HG03045 (cell line): ENCODE data around the gene IMMP2L.

ENCODE experiments used
- ATAC-seq: cut with Tn5 transposase; IDR thresholded peaks from one replicate; pipeline ENCODE4 v1.9.1; 2021; ENCODE audit warnings: mild to moderate bottlenecking, moderate library complexity; ENCODE audit not compliant: unreplicated experiment

The IMMP2L gene

DNA sequence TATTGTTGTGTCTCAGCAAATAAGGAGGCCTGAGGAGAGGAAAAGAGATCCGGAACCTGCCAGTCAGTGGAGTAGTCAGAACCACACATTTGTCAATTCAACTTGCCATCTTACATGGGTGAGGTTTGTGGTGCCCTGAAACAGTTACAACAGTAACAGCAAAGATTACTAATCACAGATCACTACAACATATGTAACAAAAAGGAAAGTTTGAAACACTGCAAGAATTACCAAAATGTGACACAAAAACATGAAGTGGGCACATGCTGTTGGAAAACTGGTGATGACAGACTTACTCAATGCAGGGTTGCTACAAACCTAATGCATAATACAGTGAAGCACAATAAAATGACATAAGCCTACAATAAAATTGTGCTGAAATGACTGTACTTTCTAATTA lies 382.0 kb downstream of the IMMP2L start:
- no peak for ATAC-seq

GRCh38 chr7:111175908-111176441 lies 386.3 kb downstream of the IMMP2L start:
- no peak for ATAC-seq

GRCh38 chr7:111174510-111174909 lies 387.8 kb downstream of the IMMP2L start:
- ATAC-seq = no peak

- ATAC-seq = no peak
These were observed 388.3 kb downstream of the IMMP2L start for GRCh38 chr7:111173990-111174389.

DNA sequence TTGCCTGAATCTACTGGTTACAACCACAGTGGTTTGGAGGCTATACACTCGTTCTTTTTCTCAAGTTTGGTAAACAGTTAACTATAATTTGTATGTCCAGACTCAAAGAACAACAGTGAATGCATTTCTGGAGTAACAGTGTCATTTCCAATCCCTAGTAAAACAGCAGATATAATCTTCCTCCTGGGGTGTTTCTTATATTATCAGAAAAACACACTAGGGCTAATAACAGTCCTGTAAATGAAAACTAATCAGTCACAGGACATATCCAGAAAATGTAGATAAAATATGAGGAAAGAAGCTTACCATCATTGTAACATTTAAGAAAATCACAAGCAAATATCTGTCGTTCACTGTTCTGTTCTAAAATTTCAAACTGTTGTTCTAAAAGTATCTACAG lies 388.8 kb downstream of the IMMP2L start:
- ATAC-seq = no peak

DNA sequence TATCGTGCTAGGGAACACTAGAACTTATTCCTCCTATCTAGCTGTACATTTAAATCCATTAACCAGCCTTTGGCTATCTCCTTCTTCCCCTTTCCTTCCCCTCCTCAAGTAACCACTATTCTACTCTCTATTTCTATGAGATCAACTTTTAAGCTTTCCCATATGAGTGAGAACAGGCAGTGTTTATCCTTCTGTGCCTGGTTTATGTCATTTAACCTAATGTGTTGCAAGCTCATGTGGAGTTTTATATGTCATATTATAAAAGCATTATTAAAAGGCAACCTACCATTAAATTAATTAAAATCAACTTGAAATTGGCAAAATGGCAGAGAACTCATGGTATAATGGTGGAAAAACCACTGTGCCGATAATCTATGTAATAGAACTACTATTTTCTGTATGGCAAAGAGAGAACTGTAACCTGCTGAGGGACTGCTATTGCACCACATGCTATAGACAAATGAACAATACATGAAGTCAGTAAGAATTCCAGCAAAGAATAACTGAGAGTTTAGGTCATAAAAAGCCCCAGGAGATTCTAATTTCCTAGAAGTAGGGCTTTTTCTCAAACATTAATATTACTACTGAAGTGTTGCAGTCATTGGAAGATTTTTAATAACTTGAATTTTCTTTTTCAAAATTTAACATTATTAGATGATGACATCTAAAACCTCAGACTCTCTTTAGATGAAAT lies 389.6 kb downstream of the IMMP2L start:
- ATAC-seq = no peak

DNA sequence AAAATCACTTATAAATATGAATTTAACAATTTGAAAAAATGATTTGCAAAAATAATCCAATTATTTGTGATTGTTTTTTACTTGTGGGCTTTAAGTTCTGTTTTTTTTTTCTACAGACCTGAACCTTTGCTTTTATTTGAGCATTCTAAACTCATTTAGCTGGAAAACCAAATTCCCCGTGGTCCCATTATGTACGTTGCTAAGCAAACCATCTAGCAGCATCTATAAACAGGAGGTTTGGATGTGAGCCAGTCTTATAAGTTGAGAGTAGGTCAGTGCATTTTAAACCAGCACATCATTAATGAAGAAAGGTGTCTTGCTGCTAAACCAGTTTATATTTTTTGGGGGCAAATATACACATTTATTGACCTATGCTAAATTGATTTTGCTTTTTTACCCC lies 394.1 kb downstream of the IMMP2L start:
- no peak for ATAC-seq

GRCh38 chr7:111164442-111164841 lies 397.9 kb downstream of the IMMP2L start:
- no peak for ATAC-seq

- ATAC-seq = no peak
These were observed 399.6 kb downstream of the IMMP2L start for GRCh38 chr7:111162692-111163091.

DNA sequence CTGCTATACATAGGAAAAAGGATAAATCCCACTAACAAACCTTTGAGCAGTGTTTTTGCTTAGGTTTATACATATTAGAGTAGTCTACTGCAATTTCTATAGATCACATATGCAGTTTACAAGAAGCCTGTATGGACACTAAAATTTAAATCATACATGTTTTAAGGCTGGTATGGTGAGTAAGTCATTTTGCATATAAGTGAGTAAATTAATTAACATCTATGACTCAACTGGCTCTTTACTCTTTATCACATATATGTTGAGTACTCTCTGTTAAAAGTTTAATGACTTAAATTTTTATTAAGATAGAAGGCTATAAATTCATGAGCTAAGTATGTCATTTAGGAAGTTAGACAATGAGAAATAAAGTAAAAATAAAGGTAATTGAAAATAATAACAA lies 402.0 kb downstream of the IMMP2L start:
- ATAC-seq = no peak

- no peak for ATAC-seq
These were observed 402.9 kb downstream of the IMMP2L start for GRCh38 chr7:111159426-111159825.

DNA sequence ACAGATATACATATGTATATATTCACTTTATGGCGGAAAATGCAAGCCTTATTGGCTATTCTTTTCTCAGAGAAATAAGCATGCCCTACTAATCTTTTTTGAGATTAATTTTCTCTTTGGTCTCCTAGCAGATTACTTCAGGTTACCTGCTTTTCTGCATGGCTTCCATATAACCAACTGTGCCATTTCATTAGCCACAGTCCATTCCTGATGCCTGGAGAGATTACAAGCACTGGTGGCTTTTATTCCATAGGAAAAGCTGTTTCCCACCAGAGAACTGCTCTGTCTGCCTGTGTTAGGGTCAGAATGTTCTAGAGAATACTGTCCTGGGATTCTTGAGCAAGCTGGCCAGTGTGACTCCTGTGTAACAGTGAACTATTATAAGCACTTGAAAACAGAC lies 411.6 kb downstream of the IMMP2L start:
- no peak for ATAC-seq

DNA sequence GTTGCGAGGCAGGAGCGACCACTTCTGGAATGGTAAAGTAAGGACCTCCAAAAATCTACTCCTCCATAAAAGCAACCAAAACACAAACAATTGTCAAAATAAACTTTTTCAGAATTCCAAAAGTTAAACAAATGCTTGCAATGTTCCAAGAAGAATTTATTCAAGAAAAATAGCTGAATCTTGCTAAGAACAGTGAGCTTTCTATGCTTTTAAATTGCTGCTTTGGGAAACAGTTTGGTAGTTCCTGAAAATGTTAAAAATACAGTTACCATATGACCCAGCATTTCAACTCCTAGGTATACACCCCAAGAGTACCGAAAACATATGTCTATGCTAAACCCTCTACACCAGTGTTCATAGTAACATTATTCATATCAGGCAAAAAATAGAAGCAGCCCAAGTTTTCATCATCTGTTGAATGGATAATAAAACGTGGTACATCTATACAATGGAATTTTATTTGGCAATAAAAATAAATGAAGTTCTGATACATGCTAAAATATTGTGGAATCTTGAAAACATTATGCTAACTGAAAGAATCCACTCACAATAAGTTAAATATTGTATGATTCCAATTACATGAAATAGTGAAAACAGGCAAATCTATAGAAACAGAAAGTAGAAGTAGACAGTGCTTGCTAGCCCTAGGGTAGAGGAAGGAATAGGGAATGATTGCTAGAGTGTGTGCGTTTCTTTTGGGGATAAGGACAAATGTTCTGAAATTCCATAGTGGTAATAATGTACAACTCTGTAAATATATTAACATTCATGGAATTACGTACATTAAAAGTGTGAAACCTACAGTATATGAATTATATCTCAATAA lies 414.4 kb downstream of the IMMP2L start:
- ATAC-seq = no peak

- ATAC-seq = no peak
These were observed 416.2 kb downstream of the IMMP2L start for GRCh38 chr7:111146136-111146535.

DNA sequence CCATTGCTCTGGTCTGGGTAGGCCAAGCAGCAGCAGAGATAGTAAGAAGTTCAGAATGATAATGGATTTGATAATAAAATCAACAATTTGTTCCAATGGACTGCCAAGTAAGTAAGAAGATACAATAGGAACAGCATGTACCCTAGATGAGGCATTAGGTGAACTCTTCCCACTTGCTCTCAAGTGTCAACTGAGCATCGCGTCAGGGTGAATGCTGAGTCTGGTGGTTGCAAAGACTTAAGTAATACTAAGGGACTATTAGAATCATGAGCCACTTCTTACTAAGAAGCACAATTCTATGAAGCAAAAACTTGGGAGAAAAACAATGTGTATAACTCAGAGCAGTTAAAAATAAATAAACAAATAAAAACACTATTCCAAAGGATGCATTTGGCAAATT lies 416.8 kb downstream of the IMMP2L start:
- no peak for ATAC-seq

DNA sequence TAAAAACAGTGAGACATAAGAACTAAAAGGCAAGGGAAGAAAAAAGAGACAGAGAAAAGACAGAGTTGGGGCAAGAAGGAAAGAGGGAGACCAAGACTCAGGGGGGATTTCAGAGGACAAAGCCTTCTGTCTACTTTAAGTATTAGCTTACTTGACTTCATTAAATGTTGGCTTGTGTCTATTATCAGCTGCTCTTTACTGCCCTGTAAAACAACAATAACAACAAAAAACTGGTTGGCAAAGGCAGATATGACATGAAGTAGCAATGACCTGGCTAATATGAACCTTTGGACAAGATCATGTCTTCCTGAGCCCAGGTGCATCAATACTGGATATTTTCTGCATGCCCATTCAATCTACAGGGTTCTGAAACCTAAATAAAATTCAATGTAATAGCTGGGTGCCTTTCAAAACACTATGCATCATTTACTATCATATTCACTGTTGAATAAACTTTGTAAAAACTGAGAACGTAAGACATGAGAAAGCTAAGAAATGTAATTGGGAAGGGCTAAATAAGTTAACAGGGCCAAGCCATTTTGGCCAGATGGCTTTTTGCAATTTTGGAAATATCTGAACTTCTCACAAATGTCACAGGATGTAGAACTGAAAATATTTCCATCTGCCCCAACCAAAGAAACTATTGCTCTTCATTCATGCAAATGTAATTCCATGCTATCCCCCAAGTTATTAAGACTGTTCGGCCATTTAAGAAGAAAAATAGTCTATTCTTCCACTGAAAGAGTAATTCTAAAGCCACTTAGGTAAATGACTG lies 422.0 kb downstream of the IMMP2L start:
- no peak for ATAC-seq

DNA sequence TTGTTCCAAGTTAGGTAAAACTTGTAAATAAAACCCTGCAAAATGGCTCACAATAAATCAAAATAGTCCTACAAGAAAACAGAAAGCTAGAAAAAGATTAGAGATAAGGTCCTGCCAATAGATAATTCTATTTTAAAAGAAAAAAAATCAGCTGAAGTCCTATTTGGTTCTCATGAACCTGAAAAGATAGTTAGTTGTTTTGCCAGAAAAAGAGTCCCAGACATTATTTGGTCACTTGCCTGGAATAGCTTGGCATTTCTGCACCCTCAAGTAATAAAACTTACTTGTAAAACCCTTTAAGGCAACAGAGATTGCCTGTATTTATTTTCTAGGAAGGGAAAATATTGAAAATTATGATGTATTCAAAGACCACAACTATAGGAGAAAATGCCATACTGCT lies 423.7 kb downstream of the IMMP2L start:
- ATAC-seq = no peak

GRCh38 chr7:111138193-111138569 lies 424.1 kb downstream of the IMMP2L start:
- ATAC-seq = peak; percentile 91

DNA sequence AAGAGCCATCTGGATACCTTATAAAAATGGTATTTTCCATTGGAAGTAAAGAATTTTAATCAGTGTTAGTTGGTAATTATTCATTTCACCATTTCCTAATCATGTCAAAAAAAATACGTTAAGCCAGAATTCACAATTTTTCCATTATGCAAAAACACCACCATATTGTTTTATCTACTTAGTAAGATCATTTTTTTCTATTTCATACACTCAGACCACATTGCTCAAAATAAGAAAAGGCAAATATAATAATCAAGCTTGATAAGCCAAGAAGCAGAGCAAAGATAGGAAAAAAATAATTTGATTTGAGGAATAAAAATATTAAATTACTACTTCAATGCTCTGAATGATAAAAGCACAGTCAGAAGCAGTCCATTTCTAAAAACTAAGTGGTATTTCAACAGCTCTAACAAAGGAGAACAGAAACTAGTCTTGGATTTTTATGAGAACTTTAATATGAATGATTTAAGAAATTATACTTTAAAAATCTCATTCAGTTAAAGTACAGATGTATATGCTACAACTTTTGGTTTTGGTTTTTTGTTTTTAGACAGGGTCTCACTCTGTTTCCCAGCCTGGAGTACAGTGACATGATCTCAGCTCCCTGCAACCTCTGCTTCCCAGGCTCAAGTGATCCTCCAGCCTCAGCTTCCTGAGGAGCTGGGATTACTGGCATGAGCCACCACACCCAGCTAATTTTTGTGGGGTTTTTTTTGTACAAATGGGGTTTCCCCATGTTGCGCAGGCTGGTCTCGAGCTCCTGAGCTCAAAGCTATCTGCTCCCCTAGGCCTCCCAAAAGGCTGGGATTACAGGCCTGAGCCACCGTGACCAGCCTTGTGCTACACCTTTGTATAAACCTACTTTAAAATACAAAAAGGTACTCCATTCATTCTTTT lies 424.7 kb downstream of the IMMP2L start:
- peak; percentile 85 for ATAC-seq

- ATAC-seq = no peak
These were observed 429.5 kb downstream of the IMMP2L start for GRCh38 chr7:111132833-111133232.
